ENCODE results near the gene PTH1R.

The PTH1R gene

DNA sequence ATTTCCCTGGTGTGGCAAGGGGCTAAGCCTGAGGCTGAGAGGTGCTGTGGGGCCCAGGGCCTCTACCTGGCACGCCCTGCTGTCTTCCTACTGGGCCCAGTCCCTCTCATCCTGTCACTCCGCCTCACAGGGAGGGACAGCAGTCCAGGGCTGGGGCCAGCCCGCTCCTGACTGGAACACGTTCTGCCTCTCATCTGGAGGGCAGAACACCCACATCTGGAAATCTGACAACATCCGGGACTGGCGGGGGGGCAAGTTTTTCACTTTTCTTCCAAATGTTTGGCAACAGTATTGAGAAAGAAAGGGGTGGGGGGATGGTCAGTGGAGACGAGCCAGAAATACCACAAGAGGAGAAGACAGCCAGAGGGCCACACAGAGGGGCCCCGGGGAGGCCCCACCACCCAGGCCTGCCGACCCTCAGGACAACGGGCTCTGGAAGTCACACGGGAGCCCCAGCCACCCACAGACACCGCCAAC, 12.5 kb upstream of the PTH1R start:
- DNase-seq = no peak

- no peak for DNase-seq
These were observed 12.0 kb upstream of the PTH1R start for GRCh38 chr3:46865546-46865945.

DNA sequence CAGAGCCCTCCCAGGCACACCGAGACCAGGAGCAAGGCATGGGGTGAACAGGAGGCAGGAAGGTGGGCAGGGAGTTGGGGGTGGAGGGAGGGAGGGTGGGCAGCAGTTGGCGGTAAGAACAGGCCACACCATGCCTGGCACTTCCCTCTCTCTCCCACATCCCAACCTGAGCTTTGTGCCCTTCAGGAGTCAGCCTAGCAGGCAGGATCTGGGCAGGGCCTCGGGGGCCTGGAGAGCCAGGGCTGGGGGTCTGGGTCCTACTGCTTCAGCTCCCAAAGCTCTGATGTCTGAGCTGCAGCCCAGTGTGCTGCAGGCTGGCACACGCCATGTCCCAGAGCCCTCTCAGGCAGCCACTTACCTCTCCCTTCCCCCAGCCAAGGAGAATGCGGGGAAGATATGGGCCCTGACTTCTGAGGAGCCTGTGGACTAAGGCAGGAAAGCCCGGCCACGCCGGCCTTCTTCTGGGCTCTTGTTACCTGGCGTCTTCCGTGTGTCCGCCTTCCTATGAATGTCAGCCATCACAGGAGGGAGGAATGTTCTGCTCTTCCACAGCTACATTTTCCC, 11.4 kb upstream of the PTH1R start:
- no peak for DNase-seq

DNA sequence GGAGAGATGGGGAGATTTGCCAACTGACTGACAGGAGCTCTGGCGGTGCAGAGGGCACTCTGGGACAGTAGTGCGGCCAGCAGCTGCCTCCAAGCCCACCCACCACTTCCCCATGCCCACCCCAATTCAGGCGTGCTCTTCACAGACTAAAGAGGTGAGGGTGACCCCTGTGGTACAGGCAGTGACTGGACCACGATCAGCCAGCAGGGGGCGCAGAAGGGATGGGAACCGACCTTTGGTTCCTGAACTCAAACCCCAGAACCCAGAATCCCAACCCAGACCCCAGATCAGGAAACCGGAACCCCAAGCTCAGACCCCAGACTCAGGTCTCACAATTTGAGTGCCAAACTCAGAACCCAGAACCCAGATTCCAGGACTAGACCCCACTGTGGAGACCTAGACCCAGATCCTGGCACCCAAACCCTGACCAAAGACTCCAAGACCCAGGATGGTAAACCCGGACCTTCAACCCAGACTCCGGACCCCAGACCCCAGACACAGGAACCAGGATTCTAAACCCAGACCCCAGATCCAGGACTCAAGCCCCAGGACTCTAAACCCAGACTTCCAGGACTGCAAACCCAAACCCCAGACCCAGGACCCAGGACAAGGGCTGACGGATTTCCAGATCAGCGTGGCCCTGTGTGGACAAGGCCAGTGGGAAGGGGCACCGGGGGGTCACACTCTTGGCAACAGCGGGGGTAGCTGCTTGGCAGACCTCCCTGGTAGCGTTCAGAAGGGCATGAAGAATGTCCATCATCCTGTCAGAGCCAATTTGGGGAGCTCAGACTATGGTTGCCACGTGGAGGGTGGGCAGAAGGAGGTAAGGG, 10.6 kb upstream of the PTH1R start:
- peak; percentile 88 for DNase-seq

DNA sequence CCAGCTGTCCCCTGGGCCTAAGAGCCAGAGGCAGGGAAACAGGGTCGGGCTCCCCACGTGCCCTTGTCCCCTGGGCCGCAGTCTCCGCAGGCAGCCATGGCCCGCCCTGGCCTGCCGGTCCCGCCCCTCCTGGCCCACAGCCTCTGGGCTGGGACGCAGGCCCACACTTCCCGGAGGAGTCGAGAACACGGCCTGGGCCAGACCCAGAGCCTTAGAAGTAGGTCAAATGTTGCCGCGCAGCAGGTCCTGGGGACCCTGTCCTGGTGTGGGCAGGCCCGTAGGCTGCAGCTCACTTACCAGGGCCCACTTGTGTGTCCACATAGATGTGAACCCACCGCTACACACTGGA, 10.0 kb upstream of the PTH1R start:
- DNase-seq = no peak

- DNase-seq = no peak
These were observed 9.2 kb upstream of the PTH1R start for GRCh38 chr3:46868287-46868686.

DNA sequence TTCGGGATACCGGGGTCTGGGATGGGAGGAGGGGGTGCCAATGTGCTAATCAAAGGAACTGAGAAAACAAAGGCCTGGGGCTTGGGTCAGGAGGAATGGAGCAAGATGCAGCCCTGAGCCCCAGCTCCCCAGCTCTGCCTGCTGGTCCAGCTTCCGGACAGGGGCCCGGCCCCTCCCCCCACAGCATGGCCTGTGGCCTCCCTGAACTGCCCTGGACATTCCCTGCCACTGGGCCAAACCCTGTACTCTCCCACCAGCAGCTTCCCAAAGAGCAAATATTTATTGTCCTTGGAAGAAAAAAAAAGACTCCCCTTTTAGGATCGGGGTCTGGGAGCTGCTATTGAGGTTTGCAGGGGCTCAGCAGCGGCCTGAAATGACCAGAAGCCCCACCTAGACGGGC, 8.6 kb upstream of the PTH1R start:
- DNase-seq = no peak

- no peak for DNase-seq
These were observed 8.1 kb upstream of the PTH1R start for GRCh38 chr3:46869440-46869839.

- DNase-seq = no peak
These were observed 6.9 kb upstream of the PTH1R start for GRCh38 chr3:46870651-46871050.

GRCh38 chr3:46871222-46871621, 6.3 kb upstream of the PTH1R start:
- no peak for DNase-seq

DNA sequence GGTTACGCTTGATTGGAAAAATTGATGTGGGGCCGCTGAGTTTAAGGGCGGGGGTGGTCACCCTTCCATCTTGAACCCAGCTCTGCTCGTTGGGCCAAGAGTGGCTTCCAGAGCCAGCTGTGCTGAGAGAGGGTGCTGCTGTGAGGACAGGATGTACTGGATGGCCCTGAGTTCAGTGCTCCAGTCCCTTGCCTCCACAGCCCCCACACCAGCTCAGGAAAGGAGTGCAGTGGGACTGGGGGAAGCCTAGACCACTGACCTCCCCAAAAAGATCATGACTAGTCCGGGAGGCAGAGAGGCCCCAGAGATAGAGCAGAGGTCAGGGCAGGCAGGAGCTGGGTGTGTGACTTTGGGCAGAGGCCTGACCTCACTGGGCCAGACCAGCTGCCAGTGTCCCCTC, 4.0 kb upstream of the PTH1R start:
- no peak for DNase-seq

GRCh38 chr3:46874430-46874829, 3.1 kb upstream of the PTH1R start:
- DNase-seq = no peak

DNA sequence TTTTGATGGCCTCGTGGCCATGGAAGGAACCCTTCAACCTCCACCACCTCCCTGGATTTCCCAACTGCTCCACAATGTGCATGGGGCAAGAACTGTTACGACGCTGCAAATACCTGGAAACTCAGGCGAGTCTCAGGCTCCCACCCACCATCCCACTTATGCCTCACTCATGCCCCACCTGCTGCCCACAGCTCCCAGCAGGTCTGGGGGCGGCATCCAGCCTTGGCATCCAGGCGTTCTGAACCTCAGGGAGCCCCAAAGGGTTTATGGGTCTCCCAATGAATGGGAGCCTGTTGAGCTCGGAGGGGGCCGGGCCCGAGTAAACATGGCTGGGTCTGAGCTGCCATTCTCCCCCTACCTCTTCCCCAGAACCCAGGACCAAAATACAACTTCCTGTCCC, 2.0 kb upstream of the PTH1R start:
- DNase-seq = no peak

DNA sequence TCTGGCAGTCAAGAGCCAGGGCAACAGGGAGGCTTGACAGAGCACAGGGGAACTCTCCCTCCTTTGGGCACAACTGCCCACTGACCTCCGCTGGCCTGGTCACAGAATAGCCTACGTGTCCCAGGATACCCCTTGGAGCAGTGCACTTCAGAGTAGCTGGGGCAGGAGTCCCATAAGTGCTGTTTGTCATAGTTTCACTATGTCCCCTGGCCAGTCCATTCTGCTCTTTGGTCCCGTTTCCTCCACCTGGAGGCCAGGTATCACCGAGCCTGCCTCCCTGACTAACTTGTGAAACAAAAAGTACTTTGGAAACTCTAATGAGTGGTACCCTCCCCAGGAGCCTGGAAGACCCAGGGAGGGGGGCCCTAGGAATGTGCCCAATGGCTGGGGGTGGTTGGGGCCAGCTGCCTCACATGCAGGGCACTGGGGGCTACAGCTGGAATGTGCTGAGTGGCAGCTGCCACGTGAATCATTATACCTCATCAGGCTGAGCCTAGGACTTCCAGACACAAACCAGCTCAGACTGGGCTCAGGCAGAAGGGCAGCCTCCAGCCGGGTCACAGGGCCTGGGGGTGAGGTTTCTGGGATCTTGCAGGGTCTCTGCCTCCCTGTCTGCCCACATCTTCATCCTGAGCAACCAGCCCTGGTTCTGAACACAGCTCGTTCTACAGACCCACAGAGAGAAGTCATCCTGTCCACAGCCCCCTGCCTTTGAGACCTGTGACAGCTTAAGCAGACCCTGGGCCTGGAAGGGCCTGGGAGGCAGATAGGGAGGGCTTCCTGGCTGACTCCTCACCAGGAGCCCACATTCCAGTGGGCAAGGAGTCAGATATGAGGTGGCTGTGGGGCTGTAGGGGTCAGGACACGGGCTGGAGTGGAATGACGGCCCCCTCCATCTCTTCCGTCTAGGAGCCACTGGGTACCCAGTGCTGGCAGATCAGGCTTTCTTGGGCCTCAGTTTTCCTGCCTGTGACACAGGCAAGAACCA, 914 bp upstream of the PTH1R start:
- DNase-seq = no peak

GRCh38 chr3:46878781-46879436, 1.4 kb downstream of the PTH1R start:
- no peak for DNase-seq

DNA sequence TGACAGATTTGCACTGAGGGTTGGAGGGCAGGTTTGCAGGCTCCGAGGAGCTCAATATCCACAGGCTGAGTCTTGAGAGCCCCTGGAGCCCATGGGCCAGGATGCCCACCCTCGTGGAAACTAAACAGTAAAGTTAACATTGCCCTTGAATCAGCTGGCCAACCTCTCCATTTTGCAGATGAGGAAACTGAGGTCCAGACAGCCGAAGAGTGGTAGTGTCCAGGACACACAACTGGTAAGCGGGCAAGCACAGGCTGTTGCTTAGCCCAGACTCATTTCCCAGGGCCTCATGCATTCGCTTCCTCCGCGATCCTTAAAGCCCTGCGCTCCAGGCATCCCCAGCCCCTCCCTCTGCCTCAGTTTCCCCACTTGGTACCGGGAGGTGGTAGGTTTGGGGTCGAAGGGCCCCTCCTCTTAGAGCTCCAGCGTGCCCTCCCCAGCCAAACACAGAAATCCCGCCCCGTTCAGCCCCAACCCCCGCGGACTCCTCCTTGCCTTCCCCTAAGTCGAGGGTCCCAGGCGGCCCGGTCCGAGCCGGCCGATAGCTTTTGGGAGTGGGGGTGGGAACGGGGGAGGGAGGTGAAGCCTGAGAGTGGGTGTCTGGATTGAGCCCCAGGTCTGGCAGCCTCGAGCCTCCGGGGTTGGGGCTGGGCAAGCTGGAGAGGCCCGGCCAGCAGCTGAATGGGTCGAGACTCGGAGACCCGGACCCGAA, 3.5 kb downstream of the PTH1R start:
- DNase-seq = no peak

DNA sequence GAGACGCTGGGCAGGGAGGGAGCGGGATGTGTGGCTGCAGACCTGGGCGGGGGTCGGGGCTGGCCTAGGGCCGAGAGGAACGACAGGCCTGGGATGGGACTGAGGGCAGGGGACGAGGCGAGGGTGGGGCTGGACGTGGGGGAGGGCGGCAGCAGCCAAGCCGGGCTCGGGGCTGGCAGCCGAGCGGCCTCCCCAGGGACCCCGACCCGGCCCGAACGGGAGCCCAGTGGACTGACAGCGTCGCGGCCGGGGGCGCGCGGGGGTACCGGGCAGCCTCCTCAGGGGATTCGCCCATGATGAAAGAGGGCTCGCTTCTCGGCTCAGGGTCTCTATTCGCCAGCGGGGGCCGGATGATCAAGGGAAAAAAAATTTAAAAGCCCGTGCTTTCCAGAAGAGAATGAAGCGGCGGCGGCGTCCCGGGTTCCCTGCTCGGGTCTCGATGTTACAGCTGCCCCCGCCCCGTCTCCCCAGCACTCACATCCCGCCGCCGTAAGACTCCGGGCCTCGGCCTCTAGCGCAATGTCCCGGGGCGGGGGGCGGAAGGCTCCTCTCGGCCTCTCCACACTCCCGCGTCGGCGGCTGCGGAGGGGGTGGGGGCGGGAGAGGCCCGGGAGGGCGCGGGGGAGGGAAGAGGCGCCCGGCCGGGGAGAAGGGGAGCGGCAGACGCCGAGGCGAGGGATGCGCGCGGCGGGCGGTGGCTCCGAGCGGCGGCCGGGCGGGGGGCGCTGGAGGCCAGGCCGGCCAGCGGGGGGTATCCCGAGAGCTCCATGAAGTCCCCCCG, 4.3 kb downstream of the PTH1R start:
- no peak for DNase-seq

DNA sequence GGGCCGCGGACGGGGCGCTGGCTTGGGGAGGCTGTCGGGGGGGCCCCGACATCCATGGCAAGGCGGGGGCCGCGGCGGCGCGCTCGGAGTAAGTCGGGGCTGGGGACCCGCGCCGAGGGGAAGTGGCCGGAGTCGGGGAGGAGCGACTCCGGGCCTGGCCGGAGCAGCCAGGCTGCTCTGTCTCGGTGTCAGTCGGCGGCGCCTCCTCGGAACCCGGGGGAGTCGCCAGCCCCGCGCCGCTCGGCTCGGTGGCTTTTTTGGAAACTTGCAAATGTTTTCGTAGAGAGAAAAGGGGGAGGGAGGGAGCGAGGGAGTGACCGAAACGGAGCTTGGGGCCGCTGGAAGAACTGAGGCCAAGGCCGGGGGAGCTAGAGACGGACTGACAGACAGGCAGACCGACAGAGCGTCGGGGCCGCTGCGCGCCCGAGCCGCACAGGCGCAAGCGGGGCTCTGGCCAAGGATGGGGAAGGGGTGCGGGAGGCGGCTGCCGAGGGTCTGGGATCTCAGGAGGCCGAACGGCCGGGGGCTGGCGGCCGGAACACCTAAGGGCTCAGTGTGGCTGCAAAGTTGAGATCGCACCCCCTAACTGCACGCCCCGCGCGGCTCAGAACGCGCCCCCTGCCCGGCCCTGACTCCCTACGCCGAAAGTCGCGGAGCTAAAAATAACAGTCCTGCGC, 5.0 kb downstream of the PTH1R start:
- no peak for DNase-seq

GRCh38 chr3:46883054-46883829, 5.7 kb downstream of the PTH1R start:
- DNase-seq = no peak

DNA sequence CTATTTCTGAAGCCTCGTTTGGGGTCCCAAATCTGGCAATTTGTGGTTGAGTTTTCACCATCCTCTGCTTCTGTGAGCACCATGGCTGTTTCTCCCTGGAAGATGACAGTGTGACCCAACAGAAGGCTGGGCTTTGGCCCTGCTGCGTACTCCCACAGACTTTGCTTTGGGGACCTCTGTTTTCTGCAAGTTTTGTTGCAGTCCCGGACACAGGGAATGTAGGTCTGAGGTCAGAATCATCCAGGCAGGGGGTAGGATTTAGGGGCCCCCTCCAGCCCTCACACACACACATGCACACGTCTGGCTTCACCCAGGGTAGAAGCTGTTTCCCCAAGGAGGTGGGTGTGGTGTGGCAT, 6.3 kb downstream of the PTH1R start:
- DNase-seq = no peak
